Activated T-cell treated with anti-CD3 and anti-CD28 coated beads, Interleukin-2, amount 50 U/mL, for 72 hours (primary cell): Measurements from ENCODE around the gene L1CAM. TPM values are rescaled to one million over a fixed set of nuclear protein-coding genes. Genes with fewer than 3 reads are reported as not detected.

Experiments used
- ATAC-seq, 2 donors: fragments of 150-1000 bp; cut with Tn5 transposase; replicated peaks in 1 of 2; 2 replicates each; pipeline ENCODE4 v1.10.0; 2021; ENCODE audit warnings: moderate library complexity in 2 of 2, mild to moderate bottlenecking in 1 of 2
- DNase-seq, 2 donors: peaks; one replicate each; pipeline ENCODE4 v3.0.0; 2021 to 2022; ENCODE audit warnings: mixed read lengths in 1 of 2
- H3K27ac Mint-ChIP-seq: one replicate; pipeline ENCODE4 v1.8.0; 2022; ENCODE audit warnings: mild to moderate bottlenecking, moderate library complexity, mixed read lengths
- H3K27me3 Mint-ChIP-seq: one replicate; pipeline ENCODE4 v1.8.0; 2022; ENCODE audit warnings: low read depth, mixed read lengths
- H3K36me3 Mint-ChIP-seq, 2 donors: one replicate each; pipeline ENCODE4 v1.8.0; 2022; ENCODE audit warnings: mixed read lengths in 2 of 2, mild to moderate bottlenecking in 1 of 2; ENCODE audit not compliant: insufficient read depth in 2 of 2
- H3K4me1 Mint-ChIP-seq: one replicate; pipeline ENCODE4 v1.8.0; 2022; ENCODE audit warnings: low read depth, mixed read lengths
- H3K4me3 Mint-ChIP-seq, 2 donors: one replicate each; pipeline ENCODE4 v1.8.0; 2022; ENCODE audit warnings: mild to moderate bottlenecking in 2 of 2, mixed read lengths in 2 of 2, moderate library complexity in 2 of 2
- H3K9me3 Mint-ChIP-seq, 2 donors: one replicate each; pipeline ENCODE4 v1.8.0; 2022; ENCODE audit warnings: mixed read lengths in 2 of 2
- total RNA-seq, 2 donors: library from RNA; stranded (reverse); gene quantifications; one replicate each; pipeline ENCODE4 v1.2.3, GENCODE V29; 2022

The L1CAM gene
- total RNA-seq, 2 donors from 2014 or later: 1.8 to 2.1 TPM

GRCh38 chrX:153875391-153876111 lies 10.4 kb downstream of the L1CAM start:
- H3K4me1 Mint-ChIP-seq: peaks cover 19% of the 10 kb centered on the region
- no peak overlapping the region for H3K4me3 Mint-ChIP-seq

GRCh38 chrX:153874366-153875125 lies 11.4 kb downstream of the L1CAM start:
- Mint-ChIP-seq H3K4me3 (no peak overlapping the region), H3K36me3 (no peaks in the 10 kb centered on the region), H3K9me3 (peaks cover 0 to 2% of the 10 kb centered on the region in 2 donors)

More at GRCh38 chrX:153875391-153876111, 10.4 kb downstream of the L1CAM start:
- no peak overlapping the region for H3K27ac Mint-ChIP-seq
- peak; percentile 71 to 76 for ATAC-seq
- DNase-seq: peak; percentile 70 to 76
- peaks cover 0 to 2% of the 10 kb centered on the region in 2 donors for H3K9me3 Mint-ChIP-seq
- H3K36me3 Mint-ChIP-seq: no peaks in the 10 kb centered on the region
- H3K27me3 Mint-ChIP-seq: peaks cover 63% of the 10 kb centered on the region

GRCh38 chrX:153874085-153874365 lies 11.9 kb downstream of the L1CAM start:
- Mint-ChIP-seq H3K9me3 (peaks cover 0 to 2% of the 10 kb centered on the region in 2 donors), H3K27me3 (peaks cover 51% of the 10 kb centered on the region), H3K36me3 (no peaks in the 10 kb centered on the region), H3K4me1 (peaks cover 15% of the 10 kb centered on the region), H3K4me3 (no peak overlapping the region), H3K27ac (no peak overlapping the region)
- DNase-seq (no peak), ATAC-seq (no peak)

More at GRCh38 chrX:153874366-153875125, 11.4 kb downstream of the L1CAM start:
- H3K4me1 Mint-ChIP-seq: peaks cover 19% of the 10 kb centered on the region
- no peak for DNase-seq
- peaks cover 57% of the 10 kb centered on the region for H3K27me3 Mint-ChIP-seq
- no peak for ATAC-seq
- no peak overlapping the region for H3K27ac Mint-ChIP-seq

GRCh38 chrX:153873282-153874084 lies 12.5 kb downstream of the L1CAM start:
- no peaks in the 10 kb centered on the region for H3K36me3 Mint-ChIP-seq
- H3K27me3 Mint-ChIP-seq: peaks cover 46% of the 10 kb centered on the region
- no peak overlapping the region for H3K27ac Mint-ChIP-seq
- no peak for ATAC-seq
- peaks cover 0 to 2% of the 10 kb centered on the region in 2 donors for H3K9me3 Mint-ChIP-seq
- DNase-seq: no peak
- peaks cover 10% of the 10 kb centered on the region for H3K4me1 Mint-ChIP-seq
- no peak overlapping the region for H3K4me3 Mint-ChIP-seq

- no peaks in the 10 kb centered on the region for H3K4me1 Mint-ChIP-seq
- H3K9me3 Mint-ChIP-seq: peaks cover 0 to 2% of the 10 kb centered on the region in 2 donors
- ATAC-seq (no peak), DNase-seq (no peak)
- H3K27me3 Mint-ChIP-seq: peaks cover 35% of the 10 kb centered on the region
- no peaks in the 10 kb centered on the region for H3K36me3 Mint-ChIP-seq
- H3K4me3 Mint-ChIP-seq: no peak overlapping the region
- no peak overlapping the region for H3K27ac Mint-ChIP-seq
These were observed 13.8 kb downstream of the L1CAM start for GRCh38 chrX:153871946-153872878.

- no peak for DNase-seq
These were observed 14.5 kb downstream of the L1CAM start for GRCh38 chrX:153871451-153871850.

GRCh38 chrX:153870791-153871360 lies 15.1 kb downstream of the L1CAM start:
- ATAC-seq (no peak), DNase-seq (no peak)
- Mint-ChIP-seq H3K4me1 (no peaks in the 10 kb centered on the region), H3K36me3 (no peaks in the 10 kb centered on the region), H3K9me3 (no peaks in the 10 kb centered on the region), H3K4me3 (no peak overlapping the region), H3K27ac (no peak overlapping the region), H3K27me3 (peaks cover 28% of the 10 kb centered on the region)

More at GRCh38 chrX:153871451-153871850, 14.5 kb downstream of the L1CAM start:
- Mint-ChIP-seq H3K4me1 (no peaks in the 10 kb centered on the region), H3K27me3 (peaks cover 34% of the 10 kb centered on the region), H3K9me3 (peaks cover 0 to 2% of the 10 kb centered on the region in 2 donors), H3K27ac (no peak overlapping the region), H3K36me3 (no peaks in the 10 kb centered on the region), H3K4me3 (no peak overlapping the region)
- no peak for ATAC-seq

GRCh38 chrX:153870288-153870690 lies 15.7 kb downstream of the L1CAM start:
- DNase-seq (no peak), ATAC-seq (no peak)
- H3K4me3 Mint-ChIP-seq: no peak overlapping the region
- H3K27ac Mint-ChIP-seq: no peak overlapping the region
- no peaks in the 10 kb centered on the region for H3K4me1 Mint-ChIP-seq
- H3K36me3 Mint-ChIP-seq: no peaks in the 10 kb centered on the region
- no peaks in the 10 kb centered on the region for H3K9me3 Mint-ChIP-seq
- peaks cover 26% of the 10 kb centered on the region for H3K27me3 Mint-ChIP-seq

- no peak for ATAC-seq
- no peaks in the 10 kb centered on the region for H3K36me3 Mint-ChIP-seq
- H3K27ac Mint-ChIP-seq: no peak overlapping the region
These were observed 16.3 kb downstream of the L1CAM start for GRCh38 chrX:153869473-153870287.

GRCh38 chrX:153868576-153869472 lies 17.1 kb downstream of the L1CAM start:
- ATAC-seq (no peak), DNase-seq (no peak)
- no peak overlapping the region for H3K27ac Mint-ChIP-seq
- H3K27me3 Mint-ChIP-seq: peaks cover 11% of the 10 kb centered on the region
- no peak overlapping the region for H3K4me3 Mint-ChIP-seq
- H3K4me1 Mint-ChIP-seq: no peaks in the 10 kb centered on the region
- H3K36me3 Mint-ChIP-seq: no peaks in the 10 kb centered on the region
- no peaks in the 10 kb centered on the region for H3K9me3 Mint-ChIP-seq

More at GRCh38 chrX:153869473-153870287, 16.3 kb downstream of the L1CAM start:
- Mint-ChIP-seq H3K9me3 (no peaks in the 10 kb centered on the region), H3K27me3 (peaks cover 20% of the 10 kb centered on the region), H3K4me1 (no peaks in the 10 kb centered on the region), H3K4me3 (no peak overlapping the region)
- DNase-seq: no peak

- Mint-ChIP-seq H3K36me3 (no peaks in the 10 kb centered on the region), H3K4me3 (no peak overlapping the region), H3K27ac (no peak overlapping the region), H3K9me3 (no peaks in the 10 kb centered on the region), H3K4me1 (no peaks in the 10 kb centered on the region), H3K27me3 (peaks cover 3% of the 10 kb centered on the region)
- ATAC-seq (no peak), DNase-seq (no peak)
These were observed 18.3 kb downstream of the L1CAM start for GRCh38 chrX:153867671-153868070.
